ENCODE measurements around the gene SMYD3.

GRCh38 chr1:246540738-246541491 lies 33.8 kb upstream of the SMYD3 start:
- TF ChIP-seq CTCF (IDR thresholded peaks at IDR 0.05) (no peak), POLR2A (IDR thresholded peaks at IDR 0.05) (no peak)
